RCC 7860 (cell line): Measurements from ENCODE around the gene TNF.
A peak's percentile ranks its signal among the peaks of the same experiment; 100 is the strongest.
"Not testable (repeated sequence)": the region's sequence is repeated elsewhere in the genome, so short reads cannot be mapped to it uniquely, and the experiment has no call there.

Experiments used
- DNase-seq: peaks from one replicate; pipeline ENCODE4 v3.0.0-alpha.2; 2015; ENCODE audit warnings: low spot score
- FAIRE-seq: peaks from 2 replicates; lab custom pipeline; 2012; peaks lifted over from hg19 to GRCh38; lab: Jason Lieb, UNC

Gene TNF

DNA sequence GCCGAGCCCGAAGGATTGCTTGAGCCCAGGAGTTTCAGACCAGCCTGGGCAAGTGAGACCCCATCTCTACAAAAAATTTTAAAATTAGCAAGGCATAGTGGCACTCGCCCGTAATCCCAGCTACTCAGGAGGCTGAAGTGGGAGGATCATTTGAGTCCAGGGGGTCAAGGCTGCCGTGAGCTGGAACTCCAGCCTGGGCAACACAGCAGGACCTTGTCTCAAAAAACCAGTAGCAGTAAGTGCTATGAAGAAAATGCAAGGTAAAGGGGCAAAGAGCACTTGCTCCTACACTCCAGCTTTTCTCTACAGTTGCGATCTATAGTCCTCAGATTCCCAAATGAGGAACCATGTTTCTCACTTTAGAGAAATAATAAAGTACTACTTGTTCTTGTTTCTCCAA, 31.7 kb upstream of the TNF start:
- FAIRE-seq (no peak), DNase-seq (no peak)

DNA sequence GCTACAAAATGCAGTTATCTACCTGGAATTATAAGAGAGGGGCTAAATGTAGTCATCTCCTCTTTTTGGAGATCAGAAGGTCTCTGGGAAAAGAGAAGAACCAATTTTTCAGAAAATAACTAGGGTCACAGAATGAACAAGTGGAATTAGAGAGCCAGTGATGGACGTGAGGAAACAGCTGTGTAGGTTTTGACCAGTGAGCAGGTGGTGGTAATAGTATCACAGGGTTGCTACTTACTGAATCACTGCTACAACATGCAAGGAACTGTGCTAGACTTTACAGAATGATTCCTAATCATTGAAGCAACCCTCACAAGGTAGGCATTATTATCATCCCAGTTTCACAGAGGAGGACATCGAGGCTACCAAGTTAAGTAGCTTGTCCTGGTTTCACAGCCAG, 30.7 kb upstream of the TNF start:
- no peak for FAIRE-seq

GRCh38 chr6:31545291-31545690, 30.1 kb upstream of the TNF start:
- FAIRE-seq: no peak
- no peak for DNase-seq

More for the DNA sequence above, 30.7 kb upstream of the TNF start:
- DNase-seq: no peak

- DNase-seq: peak; percentile 76
- FAIRE-seq: no peak
Measured at GRCh38 chr6:31546339-31546957, 28.9 kb upstream of the TNF start, which contains the start of gene ATP6V1G2. TSS of gene ATP6V1G2 (minus strand) at chr6:31546608. CDS start at chr6:31546559, 49 bp downstream.

DNA sequence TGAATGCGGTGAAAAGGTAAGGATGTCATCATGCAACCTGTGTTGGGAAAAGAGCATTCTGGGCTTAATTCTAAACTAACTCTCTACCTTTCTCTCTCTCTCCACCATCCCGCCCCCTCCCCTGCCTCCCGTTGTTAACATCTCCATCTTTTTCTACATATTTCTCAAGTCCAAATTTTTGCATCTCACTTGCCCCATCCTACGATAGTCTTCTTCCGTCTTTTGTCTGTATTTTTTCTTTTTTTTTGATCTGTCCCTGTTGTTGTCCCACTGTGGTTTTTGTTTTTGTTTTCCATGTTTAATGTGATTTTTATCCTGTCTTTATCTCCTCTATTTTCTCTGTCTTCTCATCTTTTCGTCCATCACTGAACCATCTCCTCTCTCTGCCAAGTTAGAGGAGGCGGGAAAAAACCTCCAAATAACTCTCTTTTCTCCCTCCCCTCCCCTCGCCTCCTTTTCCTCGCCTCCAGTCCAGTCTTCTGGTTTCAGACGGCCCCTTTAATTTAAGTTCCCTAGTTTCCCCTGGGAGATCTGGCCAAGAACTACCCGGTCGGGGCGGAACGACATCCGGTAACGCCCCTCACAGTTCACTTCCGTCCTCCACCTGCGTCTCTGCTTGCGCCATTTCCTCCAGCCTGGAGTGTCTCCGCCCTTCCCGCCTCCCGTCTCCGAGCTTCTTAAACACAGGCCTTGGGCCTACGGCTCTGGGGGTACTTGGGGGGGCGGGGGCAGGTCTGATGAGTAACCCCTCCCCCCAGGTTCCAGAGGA, 28.2 kb upstream of the TNF start, which contains the start of gene NFKBIL1:
Gene NFKBIL1 (plus strand): TSS at position 651 of the 769 bp plus-strand sequence. CDS start 87 bp downstream, at position 738.
- DNase-seq: peak; percentile 89
- peak; percentile 29 for FAIRE-seq

- DNase-seq (no peak), FAIRE-seq (no peak)
Measured at GRCh38 chr6:31547727-31548543, 27.4 kb upstream of the TNF start.

DNA sequence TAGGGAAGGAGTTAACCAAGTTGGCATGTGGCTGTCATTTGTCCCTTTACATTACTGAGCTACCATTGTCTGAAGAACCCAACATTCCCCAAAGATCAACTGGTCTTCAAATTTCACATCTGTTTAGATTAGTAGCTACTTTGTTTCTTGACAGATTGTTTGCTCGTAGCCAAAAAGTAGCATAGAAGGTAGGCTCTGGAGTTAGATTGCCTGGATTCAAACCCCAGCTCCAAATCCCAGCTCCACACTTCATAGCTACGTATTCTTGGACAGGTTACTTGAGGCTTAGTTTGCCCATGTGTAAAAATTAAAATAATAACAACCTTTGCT, 26.9 kb upstream of the TNF start:
- no peak for DNase-seq
- no peak for FAIRE-seq

- peak; percentile 28 for DNase-seq
- FAIRE-seq: not testable (repeated sequence)
Measured at GRCh38 chr6:31551371-31551770, 24.0 kb upstream of the TNF start.

DNA sequence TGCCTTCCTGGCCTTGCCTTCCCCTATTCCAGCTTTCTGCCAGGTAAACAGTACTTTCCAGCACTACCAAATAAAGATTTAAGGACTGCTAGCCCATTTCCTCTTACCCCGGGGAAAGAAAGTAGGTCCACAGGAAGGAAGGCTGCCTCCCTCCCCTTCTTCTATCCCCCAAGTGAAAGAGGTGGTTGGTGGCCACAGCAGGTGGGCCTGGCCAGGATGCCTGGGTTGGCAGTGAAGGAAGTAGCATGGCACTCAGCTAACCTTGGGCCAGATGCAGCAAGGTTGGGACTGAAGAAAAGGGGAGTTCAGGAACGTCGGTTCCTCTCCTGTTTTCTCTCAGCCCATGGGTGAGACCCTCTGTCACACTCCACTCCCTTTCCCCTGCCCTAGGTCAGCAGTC, 19.1 kb upstream of the TNF start:
- FAIRE-seq (no peak), DNase-seq (no peak)

GRCh38 chr6:31557443-31558317, 17.7 kb upstream of the TNF start:
- DNase-seq: no peak
- no peak for FAIRE-seq

GRCh38 chr6:31558318-31558625, 17.1 kb upstream of the TNF start:
- FAIRE-seq: no peak
- no peak for DNase-seq

DNA sequence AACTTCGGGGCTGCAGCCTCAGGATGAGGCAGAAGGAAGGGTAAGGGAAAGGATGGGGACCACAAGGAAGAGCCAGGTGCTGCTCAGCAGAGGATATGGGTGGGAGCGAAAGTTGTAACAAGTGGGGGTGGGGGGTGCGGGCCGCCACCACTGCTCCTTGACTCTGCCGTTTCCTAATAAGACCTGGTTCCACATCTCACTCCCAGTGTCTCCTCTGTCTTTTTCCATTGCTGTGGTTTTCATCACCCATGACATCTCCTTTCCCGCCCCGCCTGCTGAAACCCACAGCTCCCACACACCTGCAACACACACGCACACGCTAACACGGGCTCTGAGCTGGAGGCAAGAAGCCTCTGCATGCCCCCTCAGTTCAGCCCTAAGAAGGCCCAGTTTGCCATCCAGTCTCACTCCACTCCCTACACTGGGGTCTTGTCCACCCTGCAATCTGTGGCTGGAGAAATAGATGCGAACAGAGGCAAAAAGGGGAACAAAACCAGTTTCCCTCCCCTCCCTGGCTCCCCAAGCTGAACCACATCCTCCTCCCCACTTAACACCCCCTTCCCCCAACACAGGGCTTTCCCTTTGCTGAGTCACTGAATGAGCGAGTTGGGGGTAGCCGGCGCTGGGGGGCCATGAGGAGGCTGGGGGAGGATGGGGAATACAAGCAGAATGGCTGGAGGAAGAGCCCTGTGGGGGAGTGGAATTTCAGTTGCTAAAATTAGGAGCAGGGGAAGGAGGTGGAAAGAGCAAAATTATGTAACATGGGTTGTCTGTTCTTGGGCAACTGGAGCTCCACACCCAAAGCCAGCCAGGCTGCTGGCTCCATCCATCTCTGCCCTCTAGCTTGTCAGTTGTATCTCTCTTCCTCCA, 16.5 kb upstream of the TNF start:
- FAIRE-seq (no peak), DNase-seq (no peak)

DNA sequence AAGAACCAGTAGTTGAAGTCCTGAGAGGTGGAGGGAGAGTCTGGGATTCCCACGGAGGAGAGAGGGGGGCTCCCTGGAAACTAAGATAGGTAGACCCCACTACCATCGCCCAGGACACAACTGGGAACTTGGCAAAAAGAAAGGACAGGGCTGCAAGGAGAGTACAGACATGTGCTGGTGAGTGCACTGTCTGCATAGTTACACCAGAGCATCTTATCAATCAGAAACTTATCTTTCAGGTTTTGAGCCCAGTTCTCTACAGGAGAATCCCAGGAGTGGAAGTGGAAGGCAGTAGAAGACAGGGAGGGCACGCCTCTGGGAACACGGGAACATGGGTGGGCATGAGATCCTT, 15.8 kb upstream of the TNF start:
- DNase-seq (no peak), FAIRE-seq (no peak)

DNA sequence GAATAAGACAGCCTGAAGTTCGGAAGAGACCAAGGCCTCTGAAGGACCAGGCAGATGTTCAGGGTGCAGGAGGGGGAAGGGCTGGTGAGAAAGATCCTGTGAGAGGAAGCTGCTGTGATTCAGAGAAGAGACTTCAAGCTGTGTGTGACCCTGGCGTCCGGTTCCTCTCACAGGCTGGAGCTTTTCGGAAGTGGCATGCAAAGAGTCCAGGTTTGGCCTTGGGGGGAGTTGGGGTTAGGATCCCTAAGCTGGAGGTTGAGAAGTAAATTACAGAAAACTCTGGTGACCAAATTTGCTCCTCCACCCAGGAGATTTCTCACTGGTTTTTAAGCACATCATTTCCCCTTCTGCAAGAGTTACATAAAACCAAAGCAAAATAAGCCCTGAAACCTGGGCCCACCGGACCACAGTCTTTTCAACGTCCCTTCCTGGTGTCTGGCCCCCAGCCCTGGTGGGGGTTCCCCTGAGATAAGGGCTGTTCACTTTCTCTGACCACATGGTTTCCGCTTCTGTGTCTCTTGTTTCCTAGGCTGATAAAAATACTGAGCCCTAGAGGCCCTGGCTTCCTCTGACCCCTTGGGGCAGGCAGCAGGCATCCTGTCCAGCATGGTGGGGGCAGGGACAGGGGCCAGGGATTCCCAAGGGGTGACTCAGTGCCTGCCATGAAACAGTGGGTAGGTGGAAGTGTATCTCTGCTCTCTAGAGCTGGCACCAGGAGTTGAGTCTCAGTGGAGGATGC, 15.2 kb upstream of the TNF start:
- FAIRE-seq (peak; percentile 75), DNase-seq (peak; percentile 88)

GRCh38 chr6:31560697-31561058, 14.7 kb upstream of the TNF start:
- DNase-seq: no peak
- FAIRE-seq: no peak

- DNase-seq (no peak), FAIRE-seq (no peak)
Measured at GRCh38 chr6:31567531-31568370, 7.6 kb upstream of the TNF start.

DNA sequence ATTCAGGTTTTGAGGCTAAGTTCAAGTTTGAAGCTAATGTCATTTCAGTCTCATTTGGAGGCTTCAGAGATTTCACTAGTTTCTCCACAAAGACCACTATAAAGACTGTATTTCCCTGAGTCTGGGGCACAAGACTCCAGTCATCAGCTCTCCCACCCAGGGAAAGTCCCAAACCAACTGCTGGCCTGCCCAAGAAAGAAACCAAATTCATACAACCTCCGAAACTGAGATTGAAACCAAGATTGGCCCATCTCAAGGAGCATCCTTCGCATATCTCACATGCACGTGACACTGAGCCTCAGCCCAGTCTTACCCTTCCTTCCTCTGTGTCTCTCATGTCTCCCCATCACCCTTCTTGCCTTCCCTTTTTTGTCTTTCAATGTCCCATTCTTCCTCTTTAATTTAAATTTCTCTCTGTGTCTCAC, 6.8 kb upstream of the TNF start:
- DNase-seq (no peak), FAIRE-seq (no peak)

DNA sequence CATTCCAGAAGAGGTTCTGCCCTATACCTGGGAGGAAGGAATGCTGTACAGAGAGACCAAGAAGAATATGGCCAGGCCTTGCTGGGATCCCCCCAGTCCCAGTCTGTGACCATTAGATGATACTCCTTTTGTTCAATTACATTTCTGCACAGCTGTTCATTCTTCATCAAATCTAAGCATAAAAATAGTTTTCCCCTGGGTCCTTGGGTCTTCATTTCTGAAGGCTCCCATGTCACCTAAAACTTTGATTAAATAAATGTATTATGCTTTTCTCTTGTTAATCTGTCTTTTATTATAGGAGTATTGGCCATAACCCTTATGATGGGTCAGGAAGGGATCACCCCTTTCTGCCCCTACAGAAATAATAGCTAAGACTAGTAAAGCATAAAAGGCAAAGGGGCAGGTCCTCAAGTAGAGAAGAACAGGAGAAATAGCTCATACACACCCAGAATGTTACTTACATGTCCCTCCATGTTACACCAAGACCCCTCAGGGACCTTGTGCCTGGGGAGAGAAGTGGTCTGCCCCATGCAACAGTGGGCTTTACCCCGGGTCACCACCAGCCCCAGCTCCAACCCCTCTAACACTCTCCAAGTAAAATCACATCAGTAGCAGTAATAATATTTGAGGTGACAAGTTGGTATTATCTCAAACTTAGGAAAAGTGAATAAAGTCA, 5.4 kb upstream of the TNF start:
- DNase-seq (no peak), FAIRE-seq (no peak)
